NCI-H2107 treated with DMSO at 0.1 percent for 48 hours (cell line): Measurements from ENCODE around the gene SPEG.

Source experiments
- DNase-seq: peaks from one replicate; lab custom pipeline; 2025; ENCODE audit not compliant: unreplicated experiment; lab: John Stamatoyannopoulos, UW

The SPEG gene

DNA sequence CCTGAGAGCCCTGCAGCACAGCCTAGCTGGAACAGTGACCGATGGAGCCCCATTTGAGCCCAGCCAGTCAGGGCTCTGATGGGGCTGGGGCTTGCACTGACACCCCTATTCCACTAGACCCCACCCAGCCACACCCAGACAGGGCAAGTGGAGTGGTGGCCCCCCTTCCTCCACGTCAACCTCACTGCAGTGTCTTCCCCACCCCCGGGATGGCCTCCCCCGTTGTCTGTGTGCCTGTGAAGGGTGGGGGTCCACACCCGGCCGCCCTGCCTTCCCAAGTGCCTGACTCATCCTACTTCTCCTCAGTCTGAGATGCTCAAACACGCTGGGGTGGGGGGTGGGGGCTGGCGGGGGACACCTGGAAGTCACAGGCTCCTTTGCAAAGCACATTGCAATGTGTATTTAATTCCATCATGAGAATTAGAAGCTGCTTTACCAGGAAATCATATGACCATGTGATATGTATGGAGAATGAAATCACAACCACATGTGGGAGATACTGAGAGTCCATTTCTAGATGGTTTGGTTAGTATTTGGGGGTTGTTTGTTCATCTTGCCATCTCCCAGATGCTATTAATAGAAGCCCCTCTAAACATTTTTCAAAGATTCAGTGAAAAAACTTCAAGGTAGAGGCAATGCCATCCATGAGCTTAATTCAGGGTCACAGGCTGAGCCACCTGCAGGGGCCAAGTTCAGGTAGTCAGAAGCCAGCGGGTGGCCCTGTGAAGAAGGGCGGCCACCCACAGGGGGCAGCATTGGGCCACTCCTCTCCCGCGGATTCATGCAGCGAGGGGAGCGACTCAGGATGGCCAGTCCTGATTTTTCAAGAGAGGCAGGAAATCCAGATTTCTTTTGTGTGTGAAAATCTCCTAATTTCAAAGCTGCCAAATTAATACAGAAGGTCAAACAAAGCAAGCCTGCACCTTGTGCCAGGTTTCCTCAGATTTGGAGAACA lies 41.3 kb downstream of the SPEG start:
- no peak for DNase-seq

DNA sequence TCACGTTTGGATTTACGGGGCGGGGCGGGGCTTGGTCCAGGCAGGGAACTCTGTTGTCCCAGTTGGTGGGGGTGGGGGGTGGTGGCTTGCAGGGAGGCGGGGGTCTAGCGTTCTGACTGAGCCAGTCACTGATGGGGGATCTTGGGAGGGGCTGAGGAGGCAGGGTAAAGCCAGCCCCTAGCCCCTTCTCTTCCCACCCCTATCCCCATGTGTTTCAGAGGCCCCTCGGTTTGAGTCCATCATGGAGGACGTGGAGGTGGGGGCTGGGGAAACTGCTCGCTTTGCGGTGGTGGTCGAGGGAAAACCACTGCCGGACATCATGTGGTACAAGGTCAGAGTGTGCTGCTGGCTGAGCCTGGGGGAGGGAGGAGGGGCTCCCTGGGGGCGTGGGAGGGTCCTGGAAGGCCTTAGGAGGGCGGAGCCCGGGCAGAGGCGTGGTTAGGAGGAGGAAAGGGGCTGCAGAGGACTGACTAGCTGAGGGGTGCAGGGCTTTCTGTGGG lies 42.1 kb downstream of the SPEG start:
- DNase-seq, result no peak

DNA sequence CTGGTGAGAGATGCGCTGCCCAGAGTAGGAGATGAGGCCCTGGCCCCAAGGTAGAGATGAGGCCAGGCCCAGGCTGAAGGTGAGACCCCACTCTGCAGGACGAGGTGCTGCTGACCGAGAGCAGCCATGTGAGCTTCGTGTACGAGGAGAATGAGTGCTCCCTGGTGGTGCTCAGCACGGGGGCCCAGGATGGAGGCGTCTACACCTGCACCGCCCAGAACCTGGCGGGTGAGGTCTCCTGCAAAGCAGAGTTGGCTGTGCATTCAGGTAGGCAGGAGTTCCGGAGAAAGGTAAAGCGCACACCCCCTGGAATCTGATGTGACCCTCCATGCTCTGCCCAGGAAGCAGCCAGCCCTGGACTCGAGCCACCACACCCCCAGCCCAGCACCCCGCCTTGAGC lies 42.5 kb downstream of the SPEG start:
- no peak for DNase-seq

DNA sequence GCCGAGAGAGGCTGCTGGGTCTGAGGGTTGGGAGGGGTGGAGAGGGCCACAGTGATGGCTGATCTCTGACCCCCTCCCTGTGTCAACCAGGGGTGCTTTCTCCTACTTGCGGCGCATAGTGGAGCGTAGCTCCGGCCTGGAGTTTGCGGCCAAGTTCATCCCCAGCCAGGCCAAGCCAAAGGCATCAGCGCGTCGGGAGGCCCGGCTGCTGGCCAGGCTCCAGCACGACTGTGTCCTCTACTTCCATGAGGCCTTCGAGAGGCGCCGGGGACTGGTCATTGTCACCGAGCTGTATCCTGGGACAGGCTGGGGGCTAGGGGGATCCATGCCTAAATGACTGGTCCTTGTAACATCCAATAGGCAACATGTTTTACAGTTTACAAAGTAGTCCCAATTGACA lies 43.2 kb downstream of the SPEG start:
- DNase-seq, result no peak

DNA sequence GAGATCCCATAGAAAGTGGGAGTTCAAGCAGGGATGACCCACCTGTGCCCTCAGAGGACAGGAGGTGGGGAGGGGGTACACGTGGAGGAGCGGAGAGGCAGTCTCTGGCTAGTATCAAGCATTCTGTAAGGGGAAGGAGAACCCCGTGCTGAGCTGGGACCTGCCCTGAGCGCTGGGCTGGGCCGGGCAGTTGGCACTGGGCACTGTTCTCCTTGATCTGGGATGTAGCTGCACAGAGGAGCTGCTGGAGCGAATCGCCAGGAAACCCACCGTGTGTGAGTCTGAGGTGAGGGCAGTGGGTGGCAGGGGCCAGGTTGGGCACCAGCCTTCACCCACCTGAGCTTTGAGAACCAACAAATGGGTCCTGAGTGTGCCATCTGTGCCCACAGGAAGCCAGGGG lies 44.3 kb downstream of the SPEG start:
- no peak for DNase-seq

- no peak for DNase-seq
These were observed 45.4 kb downstream of the SPEG start for GRCh38 chr2:219480004-219480403.

DNA sequence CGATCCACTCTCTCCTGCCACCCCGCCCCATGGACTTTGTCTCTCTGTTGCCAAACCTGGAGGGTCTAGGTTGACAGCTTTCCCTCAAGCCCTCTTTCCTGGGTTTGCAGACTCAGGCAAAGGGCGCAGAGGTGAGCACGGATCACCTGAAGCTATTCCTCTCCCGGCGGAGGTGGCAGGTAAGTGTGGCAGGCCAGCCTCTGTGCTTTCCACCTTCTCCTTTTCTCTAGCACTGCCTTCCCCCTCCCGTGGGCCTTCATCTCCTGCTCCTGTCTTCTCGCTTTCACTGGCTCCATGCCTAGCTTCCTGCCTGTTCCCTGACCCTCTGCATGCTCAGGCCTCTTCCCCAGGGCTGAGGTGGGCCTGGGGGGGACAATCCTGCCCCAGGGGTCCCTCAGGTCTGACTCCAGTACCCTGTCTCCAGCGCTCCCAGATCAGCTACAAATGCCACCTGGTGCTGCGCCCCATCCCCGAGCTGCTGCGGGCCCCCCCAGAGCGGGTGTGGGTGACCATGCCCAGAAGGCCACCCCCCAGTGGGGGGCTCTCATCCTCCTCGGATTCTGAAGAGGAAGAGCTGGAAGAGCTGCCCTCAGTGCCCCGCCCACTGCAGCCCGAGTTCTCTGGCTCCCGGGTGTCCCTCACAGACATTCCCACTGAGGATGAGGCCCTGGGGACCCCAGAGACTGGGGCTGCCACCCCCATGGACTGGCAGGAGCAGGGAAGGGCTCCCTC lies 48.2 kb downstream of the SPEG start:
- DNase-seq, result no peak

GRCh38 chr2:219483451-219484342 lies 49.1 kb downstream of the SPEG start:
- DNase-seq, result no peak

- no peak for DNase-seq
These were observed 49.9 kb downstream of the SPEG start for GRCh38 chr2:219484343-219485200.

- no peak for DNase-seq
These were observed 50.5 kb downstream of the SPEG start for GRCh38 chr2:219485201-219485580.

GRCh38 chr2:219486380-219486959 lies 51.8 kb downstream of the SPEG start:
- no peak for DNase-seq

DNA sequence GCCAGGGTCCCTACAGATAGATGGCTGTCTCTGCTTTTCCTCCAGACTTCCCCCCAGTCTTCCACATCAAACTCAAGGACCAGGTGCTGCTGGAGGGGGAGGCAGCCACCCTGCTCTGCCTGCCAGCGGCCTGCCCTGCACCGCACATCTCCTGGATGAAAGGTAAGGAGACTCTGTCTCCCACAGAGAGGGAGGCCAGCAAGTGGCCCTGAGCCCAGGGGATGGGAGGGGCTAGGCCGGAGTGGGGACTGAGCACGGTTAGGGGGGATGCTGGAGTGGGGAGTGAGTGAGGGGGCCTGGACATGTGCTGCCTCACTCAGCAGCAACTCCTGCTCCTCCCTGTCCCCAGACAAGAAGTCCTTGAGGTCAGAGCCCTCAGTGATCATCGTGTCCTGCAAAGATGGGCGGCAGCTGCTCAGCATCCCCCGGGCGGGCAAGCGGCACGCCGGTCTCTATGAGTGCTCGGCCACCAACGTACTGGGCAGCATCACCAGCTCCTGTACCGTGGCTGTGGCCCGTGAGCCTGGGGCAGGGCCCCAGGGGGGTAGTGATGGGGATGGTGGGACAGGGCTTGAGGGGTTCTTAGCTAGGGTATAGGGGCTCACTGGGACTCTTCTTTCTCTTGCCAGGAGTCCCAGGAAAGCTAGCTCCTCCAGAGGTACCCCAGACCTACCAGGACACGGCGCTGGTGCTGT lies 53.7 kb downstream of the SPEG start:
- no peak for DNase-seq

GRCh38 chr2:219488844-219489194 lies 54.2 kb downstream of the SPEG start:
- DNase-seq, result no peak

DNA sequence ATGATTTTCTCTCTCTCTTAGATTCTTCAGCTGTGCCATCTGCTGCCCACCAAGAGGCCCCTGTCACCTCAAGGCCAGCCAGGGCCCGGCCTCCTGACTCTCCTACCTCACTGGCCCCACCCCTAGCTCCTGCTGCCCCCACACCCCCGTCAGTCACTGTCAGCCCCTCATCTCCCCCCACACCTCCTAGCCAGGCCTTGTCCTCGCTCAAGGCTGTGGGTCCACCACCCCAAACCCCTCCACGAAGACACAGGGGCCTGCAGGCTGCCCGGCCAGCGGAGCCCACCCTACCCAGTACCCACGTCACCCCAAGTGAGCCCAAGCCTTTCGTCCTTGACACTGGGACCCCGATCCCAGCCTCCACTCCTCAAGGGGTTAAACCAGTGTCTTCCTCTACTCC lies 54.7 kb downstream of the SPEG start:
- DNase-seq, result no peak

- no peak for DNase-seq
These were observed 55.5 kb downstream of the SPEG start for GRCh38 chr2:219490186-219490585.

GRCh38 chr2:219490600-219491130 lies 56.0 kb downstream of the SPEG start:
- no peak for DNase-seq

GRCh38 chr2:219491278-219491963 lies 56.8 kb downstream of the SPEG start:
- no peak for DNase-seq

GRCh38 chr2:219492575-219492974 lies 57.9 kb downstream of the SPEG start:
- no peak for DNase-seq
